ENCODE results near the gene PLA2R1. TPM values are rescaled to one million over a fixed set of nuclear protein-coding genes. Genes with fewer than 3 reads are reported as not detected.

PLA2R1 gene
- polyA plus RNA-seq, 1 donor from 2014 or later: 0.69 TPM

- H4K20me1 ChIP-seq (ENCODE audit: insufficient read depth): no peaks in the 10 kb centered on the region
- TF ChIP-seq POLR2AphosphoS5 (IDR thresholded peaks at IDR 0.05): no peak
- no peaks in the 10 kb centered on the region for H3F3A ChIP-seq (ENCODE audit: insufficient read depth, low read length, poor library complexity, severe bottlenecking)
- H2AFZ ChIP-seq (ENCODE audit: low read depth, low read length): no peak overlapping the region
- no peak overlapping the region for H3K4me3 ChIP-seq (ENCODE audit: low read length)
- H3K79me2 ChIP-seq (replicated peaks; ENCODE audit: insufficient read depth, low read length): no peaks in the 10 kb centered on the region
- H3K9me3 ChIP-seq (ENCODE audit: low read length): no peaks in the 10 kb centered on the region
- no peaks in the 10 kb centered on the region for H3K36me3 ChIP-seq (ENCODE audit: insufficient read depth, low read length)
- H3K27me3 ChIP-seq (ENCODE audit: insufficient read depth, low read depth, low read length): no peaks in the 10 kb centered on the region
- no peaks in the 10 kb centered on the region for H3K9me2 ChIP-seq (ENCODE audit: insufficient read depth, low read length)
- no peak overlapping the region for H3K27ac ChIP-seq (ENCODE audit: low read length)
- H3K4me2 ChIP-seq (ENCODE audit: low read length): no peak overlapping the region
- H3K9ac ChIP-seq (ENCODE audit: low read length): no peak overlapping the region
Observed at GRCh38 chr2:159976527-159977160, 85.8 kb downstream of the PLA2R1 start.

- no peaks in the 10 kb centered on the region for H3K9me2 ChIP-seq (ENCODE audit: insufficient read depth, low read length)
- H3K4me3 ChIP-seq (ENCODE audit: low read length): no peak overlapping the region
- H3F3A ChIP-seq (ENCODE audit: insufficient read depth, low read length, poor library complexity, severe bottlenecking): no peaks in the 10 kb centered on the region
- H4K20me1 ChIP-seq (ENCODE audit: insufficient read depth): no peaks in the 10 kb centered on the region
- H3K9me3 ChIP-seq (ENCODE audit: low read length): no peaks in the 10 kb centered on the region
- H3K4me2 ChIP-seq (ENCODE audit: low read length): no peak overlapping the region
- TF ChIP-seq EP300 (conservative IDR thresholded peaks at IDR 0.05; ENCODE audit: poor library complexity, severe bottlenecking) (no peak), REST (IDR thresholded peaks at IDR 0.05; ENCODE audit: borderline replicate concordance) (no peak), CTCF (IDR thresholded peaks at IDR 0.05; ENCODE audit: poor library complexity, severe bottlenecking) (no peak), POLR2AphosphoS5 (IDR thresholded peaks at IDR 0.05) (no peak), RAD21 (conservative IDR thresholded peaks at IDR 0.05) (no peak), TAF1 (IDR thresholded peaks at IDR 0.05; ENCODE audit: low read depth) (no peak), MXI1 (conservative IDR thresholded peaks at IDR 0.05; ENCODE audit: poor library complexity, severe bottlenecking) (no peak), EZH2 (IDR thresholded peaks at IDR 0.05; ENCODE audit: borderline replicate concordance, insufficient read depth, low read length, poor library complexity, severe bottlenecking) (no peak), SMC3 (conservative IDR thresholded peaks at IDR 0.05; ENCODE audit: poor library complexity) (no peak)
- no peaks in the 10 kb centered on the region for H3K79me2 ChIP-seq (replicated peaks; ENCODE audit: insufficient read depth, low read length)
- H3K9ac ChIP-seq (ENCODE audit: low read length): no peak overlapping the region
- no peaks in the 10 kb centered on the region for H3K27me3 ChIP-seq (ENCODE audit: insufficient read depth, low read depth, low read length)
- no peak overlapping the region for H2AFZ ChIP-seq (ENCODE audit: low read depth, low read length)
- H3K36me3 ChIP-seq (ENCODE audit: insufficient read depth, low read length): no peaks in the 10 kb centered on the region
- no peak overlapping the region for H3K27ac ChIP-seq (ENCODE audit: low read length)
Observed at GRCh38 chr2:159973325-159973724, 89.1 kb downstream of the PLA2R1 start.

Data from neural cell (in vitro differentiated cells).